Liver (tissue), 9 donors: ENCODE measurements around the gene CCR3. TPM values are rescaled to one million over a fixed set of nuclear protein-coding genes. Genes with fewer than 3 reads are reported as not detected.

Experiments
- DNase-seq: peaks from one replicate; pipeline ENCODE4 v3.0.0-alpha.2; 2017; ENCODE audit warnings: low spot score
- H3K27ac ChIP-seq, 2 donors: one replicate each; pipeline ENCODE4 v1.7.0; 2013; ENCODE audit warnings: inconsistent platforms in 2 of 2, low read length in 2 of 2, control low read depth in 1 of 2, low read depth in 1 of 2, mild to moderate bottlenecking in 1 of 2
- H3K27me3 ChIP-seq, 4 donors: one replicate each; pipeline versions ENCODE4 v1.6.1 to v1.7.0; 2013; ENCODE audit warnings: low read length in 3 of 4, inconsistent platforms in 1 of 4, mild to moderate bottlenecking in 1 of 4, moderate library complexity in 1 of 4; ENCODE audit not compliant: control insufficient read depth in 4 of 4, insufficient read depth in 4 of 4
- H3K36me3 ChIP-seq, 4 donors: one replicate each; pipeline versions ENCODE4 v1.6.1 to v1.7.0; 2013; ENCODE audit warnings: low read length in 3 of 4, mild to moderate bottlenecking in 3 of 4, low read depth in 1 of 4, moderate library complexity in 1 of 4; ENCODE audit not compliant: control insufficient read depth in 4 of 4, insufficient read depth in 3 of 4
- H3K4me1 ChIP-seq, 4 donors: one replicate each; pipeline versions ENCODE4 v1.6.1 to v1.7.0; 2013; ENCODE audit warnings: low read length in 3 of 4, mild to moderate bottlenecking in 3 of 4, moderate library complexity in 1 of 4; ENCODE audit not compliant: control insufficient read depth in 4 of 4, insufficient read depth in 4 of 4
- H3K4me3 ChIP-seq, 3 donors: one replicate each; pipeline versions ENCODE4 v1.6.1 to v1.7.0; 2013; ENCODE audit warnings: low read length in 3 of 3, control low read depth in 1 of 3, low read depth in 1 of 3, mild to moderate bottlenecking in 1 of 3
- H3K9ac ChIP-seq, 2 donors: one replicate each; pipeline ENCODE4 v1.7.0; 2013; ENCODE audit warnings: low read length in 2 of 2, mild to moderate bottlenecking in 2 of 2, moderate library complexity in 2 of 2, control low read depth in 1 of 2, low read depth in 1 of 2
- H3K9me3 ChIP-seq, 4 donors: one replicate each; pipeline versions ENCODE4 v1.6.1 to v1.7.0; 2013; ENCODE audit warnings: low read length in 3 of 4; ENCODE audit not compliant: control insufficient read depth in 4 of 4
- EGR1 ChIP-seq, 2 donors: IDR thresholded peaks; 2 replicates each; pipeline ENCODE4 v1.6.1; 2016 to 2018; ENCODE audit warnings: antibody characterized with exemption in 2 of 2, low read depth in 2 of 2
- FOXA1 ChIP-seq: IDR thresholded peaks from 2 replicates; pipeline ENCODE4 v1.6.1; 2016; ENCODE audit warnings: antibody characterized with exemption
- FOXA2 ChIP-seq: IDR thresholded peaks from 2 replicates; pipeline ENCODE4 v1.6.1; 2016; ENCODE audit warnings: antibody characterized with exemption
- HNF4G ChIP-seq: IDR thresholded peaks from 2 replicates; pipeline ENCODE4 v1.6.1; 2016; ENCODE audit warnings: antibody characterized with exemption
- JUND ChIP-seq, 2 donors: IDR thresholded peaks; 2 replicates each; pipeline ENCODE4 v1.6.1; 2016; ENCODE audit warnings: antibody characterized with exemption in 2 of 2
- NR2F2 ChIP-seq: IDR thresholded peaks from 2 replicates; pipeline ENCODE4 v1.6.1; 2016; ENCODE audit warnings: antibody characterized with exemption
- RAD21 ChIP-seq, 2 donors: IDR thresholded peaks; 2 replicates each; pipeline ENCODE4 v1.6.1; 2016; ENCODE audit warnings: antibody characterized with exemption in 2 of 2, mild to moderate bottlenecking in 2 of 2
- RXRA ChIP-seq, 2 donors: IDR thresholded peaks; 2 replicates each; pipeline ENCODE4 v1.6.1; 2017 to 2018; ENCODE audit warnings: antibody characterized with exemption in 2 of 2, mild to moderate bottlenecking in 1 of 2
- SP1 ChIP-seq: IDR thresholded peaks from 2 replicates; pipeline ENCODE4 v1.6.1; 2018; ENCODE audit warnings: antibody characterized with exemption, mild to moderate bottlenecking
- TAF1 ChIP-seq: conservative IDR thresholded peaks from 2 replicates; pipeline ENCODE4 v1.6.1; 2016; ENCODE audit warnings: antibody characterized with exemption, mild to moderate bottlenecking
- YY1 ChIP-seq: IDR thresholded peaks from 2 replicates; pipeline ENCODE4 v1.6.1; 2016; ENCODE audit warnings: antibody characterized with exemption, mild to moderate bottlenecking
- WGBS: extraction: QIAGEN DNeasy Blood & Tissue Kit; methylation state at CpG from one replicate; pipeline ENCODE4 v1.1.7; 2013; 5-methylcytosine and 5-hydroxymethylcytosine counted together
- polyA plus RNA-seq, 2 donors: library from polyadenylated mRNA; stranded (reverse) in 1 of 2; unstranded in 1 of 2; fragments of 200-250 nt in 1 of 2; fragments of >200 nt in 1 of 2; fragmentation: Nextera tagmentation in 1 of 2; extraction: Ambion mirVana in 1 of 2; gene quantifications; one replicate each; pipeline versions ENCODE4 v1.2.1 to v1.2.3, GENCODE V29; 2013 to 2015
- total RNA-seq, 2 donors: library from RNA; depleted of rRNA; stranded (reverse); fragments of >200 nt; gene quantifications; one replicate each; pipeline ENCODE4 v1.2.3, GENCODE V29; 2014
- TF ChIP-seq, protein P1 (sequence below): IDR thresholded peaks from 2 replicates; pipeline ENCODE4 v1.6.1; 2016; ENCODE audit warnings: antibody characterized with exemption
- TF ChIP-seq, protein P2 (sequence below): IDR thresholded peaks from 2 replicates; pipeline ENCODE4 v1.6.1; 2016; ENCODE audit warnings: antibody characterized with exemption
- TF ChIP-seq, protein P3 (sequence below): fragments of 150-350 bp; IDR thresholded peaks from 2 replicates; pipeline ENCODE4 v1.5.1; 2017; ENCODE audit warnings: improper control_type of control experiment, low read depth, low read length; ENCODE audit not compliant: missing input control
- TF ChIP-seq, protein P4 (sequence below): IDR thresholded peaks from 2 replicates; pipeline ENCODE4 v1.6.1; 2016; ENCODE audit warnings: antibody characterized with exemption
- TF ChIP-seq, protein P5 (sequence below): IDR thresholded peaks from 2 replicates; pipeline ENCODE4 v1.6.1; 2016; ENCODE audit warnings: antibody characterized with exemption, mild to moderate bottlenecking
- donor health status: healthy.
- donor health status: healthy.
- donor health status: healthy.
- donor health status: healthy.
- donor health status: healthy.

The CCR3 gene
- total and polyA plus RNA-seq, 4 donors = 0.05 to 0.13 TPM; not detected in 2

DNA sequence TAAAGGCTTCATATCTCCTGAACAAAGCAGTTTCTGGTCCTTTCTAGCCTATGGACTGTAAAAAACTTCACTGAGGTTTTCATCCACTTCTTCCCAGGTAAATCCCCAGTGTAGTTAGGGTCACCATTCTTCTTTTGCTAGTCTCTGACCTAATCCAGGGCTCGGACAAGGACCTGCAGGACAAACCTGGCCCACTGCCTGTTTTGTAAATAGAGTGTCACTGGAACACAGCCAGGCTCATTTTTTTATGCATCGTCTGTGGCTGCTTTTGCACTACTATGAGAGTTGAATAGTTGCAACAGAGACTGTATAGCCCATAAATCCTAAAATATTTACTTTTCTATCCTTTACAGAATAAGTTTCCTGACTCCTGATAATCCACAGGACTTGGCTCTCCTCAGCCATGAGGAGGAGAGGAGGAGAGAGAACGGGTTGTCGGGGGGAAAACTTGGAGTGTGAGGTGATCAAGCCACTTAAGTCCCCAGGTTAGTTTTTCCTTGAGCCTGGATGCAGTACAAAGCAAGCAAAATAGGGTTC lies 29.0 kb downstream of the CCR3 start:
- DNase-seq = no peak
- Histone ChIP-seq H3K9me3 (no peaks in the 10 kb centered on the region), H3K27ac (no peak overlapping the region), H3K4me3 (no peak overlapping the region), H3K36me3 (no peaks in the 10 kb centered on the region), H3K9ac (no peak overlapping the region), H3K27me3 (no peaks in the 10 kb centered on the region), H3K4me1 (no peaks in the 10 kb centered on the region)
- 49% methylated on average over 4 of the region's 4 CpGs for WGBS
- TF ChIP-seq NR2F2 (no peak), RXRA (IDR thresholded peaks at IDR 0.05) (no peak), JUND (IDR thresholded peaks at IDR 0.05) (no peak), SP1 (no peak), FOXA2 (no peak), TAF1 (no peak), YY1 (no peak), HNF4G (no peak), FOXA1 (no peak), EGR1 (IDR thresholded peaks at IDR 0.05; ENCODE audit: low read depth in 2 of 2) (no peak)
- TF ChIP-seq, protein P1, sequence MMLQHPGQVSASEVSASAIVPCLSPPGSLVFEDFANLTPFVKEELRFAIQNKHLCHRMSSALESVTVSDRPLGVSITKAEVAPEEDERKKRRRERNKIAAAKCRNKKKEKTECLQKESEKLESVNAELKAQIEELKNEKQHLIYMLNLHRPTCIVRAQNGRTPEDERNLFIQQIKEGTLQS = no peak
- TF ChIP-seq, protein P2, sequence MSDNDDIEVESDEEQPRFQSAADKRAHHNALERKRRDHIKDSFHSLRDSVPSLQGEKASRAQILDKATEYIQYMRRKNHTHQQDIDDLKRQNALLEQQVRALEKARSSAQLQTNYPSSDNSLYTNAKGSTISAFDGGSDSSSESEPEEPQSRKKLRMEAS = no peak
- TF ChIP-seq, protein P3, sequence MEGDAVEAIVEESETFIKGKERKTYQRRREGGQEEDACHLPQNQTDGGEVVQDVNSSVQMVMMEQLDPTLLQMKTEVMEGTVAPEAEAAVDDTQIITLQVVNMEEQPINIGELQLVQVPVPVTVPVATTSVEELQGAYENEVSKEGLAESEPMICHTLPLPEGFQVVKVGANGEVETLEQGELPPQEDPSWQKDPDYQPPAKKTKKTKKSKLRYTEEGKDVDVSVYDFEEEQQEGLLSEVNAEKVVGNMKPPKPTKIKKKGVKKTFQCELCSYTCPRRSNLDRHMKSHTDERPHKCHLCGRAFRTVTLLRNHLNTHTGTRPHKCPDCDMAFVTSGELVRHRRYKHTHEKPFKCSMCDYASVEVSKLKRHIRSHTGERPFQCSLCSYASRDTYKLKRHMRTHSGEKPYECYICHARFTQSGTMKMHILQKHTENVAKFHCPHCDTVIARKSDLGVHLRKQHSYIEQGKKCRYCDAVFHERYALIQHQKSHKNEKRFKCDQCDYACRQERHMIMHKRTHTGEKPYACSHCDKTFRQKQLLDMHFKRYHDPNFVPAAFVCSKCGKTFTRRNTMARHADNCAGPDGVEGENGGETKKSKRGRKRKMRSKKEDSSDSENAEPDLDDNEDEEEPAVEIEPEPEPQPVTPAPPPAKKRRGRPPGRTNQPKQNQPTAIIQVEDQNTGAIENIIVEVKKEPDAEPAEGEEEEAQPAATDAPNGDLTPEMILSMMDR = no peak
- TF ChIP-seq, protein P4, sequence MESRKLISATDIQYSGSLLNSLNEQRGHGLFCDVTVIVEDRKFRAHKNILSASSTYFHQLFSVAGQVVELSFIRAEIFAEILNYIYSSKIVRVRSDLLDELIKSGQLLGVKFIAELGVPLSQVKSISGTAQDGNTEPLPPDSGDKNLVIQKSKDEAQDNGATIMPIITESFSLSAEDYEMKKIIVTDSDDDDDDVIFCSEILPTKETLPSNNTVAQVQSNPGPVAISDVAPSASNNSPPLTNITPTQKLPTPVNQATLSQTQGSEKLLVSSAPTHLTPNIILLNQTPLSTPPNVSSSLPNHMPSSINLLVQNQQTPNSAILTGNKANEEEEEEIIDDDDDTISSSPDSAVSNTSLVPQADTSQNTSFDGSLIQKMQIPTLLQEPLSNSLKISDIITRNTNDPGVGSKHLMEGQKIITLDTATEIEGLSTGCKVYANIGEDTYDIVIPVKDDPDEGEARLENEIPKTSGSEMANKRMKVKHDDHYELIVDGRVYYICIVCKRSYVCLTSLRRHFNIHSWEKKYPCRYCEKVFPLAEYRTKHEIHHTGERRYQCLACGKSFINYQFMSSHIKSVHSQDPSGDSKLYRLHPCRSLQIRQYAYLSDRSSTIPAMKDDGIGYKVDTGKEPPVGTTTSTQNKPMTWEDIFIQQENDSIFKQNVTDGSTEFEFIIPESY = no peak

DNA sequence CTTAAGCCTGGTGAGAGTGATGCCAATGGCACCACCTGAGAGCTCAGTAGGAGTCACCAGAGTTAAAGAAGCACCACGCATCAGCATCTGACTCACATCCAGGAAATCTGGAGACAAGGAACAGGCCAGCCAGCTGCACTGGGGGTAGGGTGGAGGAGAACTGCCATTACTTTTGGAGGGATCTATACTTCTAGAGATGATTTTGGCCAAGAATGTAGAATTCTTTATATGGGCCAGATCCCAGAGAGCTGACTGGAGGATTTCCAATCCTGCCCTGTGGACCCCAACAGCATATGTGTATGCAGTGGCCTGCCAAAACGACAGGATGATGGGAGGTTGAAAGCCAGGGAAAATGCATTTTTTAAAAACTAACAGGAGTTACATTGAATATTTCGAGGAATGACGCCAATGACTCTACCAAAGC lies 29.8 kb downstream of the CCR3 start:
- no peaks in the 10 kb centered on the region for H3K4me1 ChIP-seq
- H3K9ac ChIP-seq = no peak overlapping the region
- H3K27me3 ChIP-seq = no peaks in the 10 kb centered on the region
- no peak overlapping the region for H3K4me3 ChIP-seq
- no peak for DNase-seq
- WGBS = 70% methylated on average over 4 of the region's 4 CpGs
- no peak for TF ChIP-seq EGR1 (IDR thresholded peaks at IDR 0.05; ENCODE audit: low read depth in 2 of 2)
- TF ChIP-seq RAD21 (IDR thresholded peaks at IDR 0.05) = no peak
- TF ChIP-seq, protein P5, sequence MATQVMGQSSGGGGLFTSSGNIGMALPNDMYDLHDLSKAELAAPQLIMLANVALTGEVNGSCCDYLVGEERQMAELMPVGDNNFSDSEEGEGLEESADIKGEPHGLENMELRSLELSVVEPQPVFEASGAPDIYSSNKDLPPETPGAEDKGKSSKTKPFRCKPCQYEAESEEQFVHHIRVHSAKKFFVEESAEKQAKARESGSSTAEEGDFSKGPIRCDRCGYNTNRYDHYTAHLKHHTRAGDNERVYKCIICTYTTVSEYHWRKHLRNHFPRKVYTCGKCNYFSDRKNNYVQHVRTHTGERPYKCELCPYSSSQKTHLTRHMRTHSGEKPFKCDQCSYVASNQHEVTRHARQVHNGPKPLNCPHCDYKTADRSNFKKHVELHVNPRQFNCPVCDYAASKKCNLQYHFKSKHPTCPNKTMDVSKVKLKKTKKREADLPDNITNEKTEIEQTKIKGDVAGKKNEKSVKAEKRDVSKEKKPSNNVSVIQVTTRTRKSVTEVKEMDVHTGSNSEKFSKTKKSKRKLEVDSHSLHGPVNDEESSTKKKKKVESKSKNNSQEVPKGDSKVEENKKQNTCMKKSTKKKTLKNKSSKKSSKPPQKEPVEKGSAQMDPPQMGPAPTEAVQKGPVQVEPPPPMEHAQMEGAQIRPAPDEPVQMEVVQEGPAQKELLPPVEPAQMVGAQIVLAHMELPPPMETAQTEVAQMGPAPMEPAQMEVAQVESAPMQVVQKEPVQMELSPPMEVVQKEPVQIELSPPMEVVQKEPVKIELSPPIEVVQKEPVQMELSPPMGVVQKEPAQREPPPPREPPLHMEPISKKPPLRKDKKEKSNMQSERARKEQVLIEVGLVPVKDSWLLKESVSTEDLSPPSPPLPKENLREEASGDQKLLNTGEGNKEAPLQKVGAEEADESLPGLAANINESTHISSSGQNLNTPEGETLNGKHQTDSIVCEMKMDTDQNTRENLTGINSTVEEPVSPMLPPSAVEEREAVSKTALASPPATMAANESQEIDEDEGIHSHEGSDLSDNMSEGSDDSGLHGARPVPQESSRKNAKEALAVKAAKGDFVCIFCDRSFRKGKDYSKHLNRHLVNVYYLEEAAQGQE = no peak
- TF ChIP-seq, protein P4 = no peak
- TF ChIP-seq SP1 = no peak
- no peaks in the 10 kb centered on the region for H3K36me3 ChIP-seq
- no peak overlapping the region for H3K27ac ChIP-seq
- no peaks in the 10 kb centered on the region for H3K9me3 ChIP-seq
